IMR-90 (cell line): ENCODE results near the gene AFG3L2.

Source experiments
- CEBPB ChIP-seq: IDR thresholded peaks from 2 replicates; pipeline ENCODE4 v1.6.1; 2012; ENCODE audit warnings: low read depth, low read length, improper control_type of control experiment
- CHD1 ChIP-seq: IDR thresholded peaks from 2 replicates; pipeline ENCODE4 v1.6.1; 2012; ENCODE audit warnings: low read depth, low read length, improper control_type of control experiment
- FOS ChIP-seq: fragments of 150-350 bp; IDR thresholded peaks from 2 replicates; pipeline ENCODE4 v1.6.1; 2016; ENCODE audit warnings: low read depth, low read length
- MAZ ChIP-seq: IDR thresholded peaks from 2 replicates; pipeline ENCODE4 v1.6.1; 2012; ENCODE audit warnings: low read depth, mild to moderate bottlenecking, low read length, improper control_type of control experiment, moderate library complexity, borderline replicate concordance
- MXI1 ChIP-seq: IDR thresholded peaks from 2 replicates; pipeline ENCODE4 v1.6.1; 2012; ENCODE audit warnings: low read depth, mild to moderate bottlenecking, low read length, moderate library complexity, borderline replicate concordance
- NFE2L2 ChIP-seq: fragments of 150-350 bp; IDR thresholded peaks from 2 replicates; pipeline ENCODE4 v1.6.1; 2016; ENCODE audit warnings: low read depth, mild to moderate bottlenecking, low read length
- POLR2A ChIP-seq: IDR thresholded peaks from 2 replicates; pipeline ENCODE4 v1.6.1; 2012; ENCODE audit warnings: mild to moderate bottlenecking, low read depth, low read length
- RAD21 ChIP-seq: IDR thresholded peaks from 2 replicates; pipeline ENCODE4 v1.6.1; 2012; ENCODE audit warnings: low read length, improper control_type of control experiment
- RFX5 ChIP-seq: IDR thresholded peaks from 2 replicates; pipeline ENCODE4 v1.8.0; 2012; ENCODE audit warnings: low read depth, mild to moderate bottlenecking, low read length, moderate library complexity
- SMC3 ChIP-seq: fragments of 150-350 bp; IDR thresholded peaks from 2 replicates; pipeline ENCODE4 v1.6.1; 2016; ENCODE audit warnings: low read depth, mild to moderate bottlenecking, antibody characterized with exemption, low read length, moderate library complexity
- TF ChIP-seq, protein P1 (sequence below): conservative IDR thresholded peaks from 2 replicates; pipeline ENCODE4 v1.5.1; 2012; ENCODE audit warnings: mild to moderate bottlenecking, low read depth, low read length, improper control_type of control experiment
- TF ChIP-seq, protein P2 (sequence below): fragments of 150-350 bp; IDR thresholded peaks from 2 replicates; pipeline ENCODE4 v1.6.1; 2017; ENCODE audit warnings: mild to moderate bottlenecking, antibody characterized with exemption, low read length, low read depth
- TF ChIP-seq, protein P3 (sequence below): fragments of 150-350 bp; IDR thresholded peaks from 2 replicates; pipeline ENCODE4 v1.6.1; 2016; ENCODE audit warnings: low read depth, mild to moderate bottlenecking, low read length, moderate library complexity, borderline replicate concordance

DNA sequence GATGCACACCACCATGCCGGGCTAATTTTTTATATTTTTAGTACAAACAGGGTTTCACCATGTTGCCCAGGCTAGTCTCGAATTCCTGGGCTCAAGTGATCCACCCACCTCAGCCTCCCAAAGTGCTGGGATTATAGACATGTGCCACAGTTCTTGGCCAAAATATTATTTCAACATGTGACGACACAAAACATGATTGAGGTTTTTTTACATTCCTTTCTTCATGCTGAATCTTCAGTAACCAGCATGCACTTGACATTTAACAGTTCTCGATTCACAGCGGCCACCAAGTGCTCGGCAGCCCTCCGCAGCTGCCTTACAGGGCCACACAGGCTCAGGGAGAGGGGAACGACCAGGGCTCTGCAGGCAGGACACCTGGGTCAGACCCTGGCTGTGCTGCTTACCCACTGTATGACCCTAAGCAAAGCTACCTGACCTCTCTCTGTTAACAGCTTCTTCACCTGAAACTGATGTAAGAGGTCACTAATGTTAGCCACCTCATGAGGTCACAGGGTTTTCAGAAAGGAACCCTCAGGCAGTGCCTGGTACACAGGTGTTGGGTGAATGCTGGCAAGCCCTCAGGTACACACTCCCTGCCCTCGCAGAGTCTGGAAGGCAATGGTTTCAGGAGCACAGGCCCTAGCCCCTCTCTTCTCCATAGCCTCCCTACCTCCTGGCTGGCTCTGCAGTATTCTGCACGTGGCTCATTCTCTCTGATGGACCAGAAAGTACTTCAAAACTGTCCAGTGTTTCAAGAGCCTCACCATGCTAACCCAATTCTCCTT is 43.3 kb downstream of the AFG3L2 start:
- TF ChIP-seq, protein P1, sequence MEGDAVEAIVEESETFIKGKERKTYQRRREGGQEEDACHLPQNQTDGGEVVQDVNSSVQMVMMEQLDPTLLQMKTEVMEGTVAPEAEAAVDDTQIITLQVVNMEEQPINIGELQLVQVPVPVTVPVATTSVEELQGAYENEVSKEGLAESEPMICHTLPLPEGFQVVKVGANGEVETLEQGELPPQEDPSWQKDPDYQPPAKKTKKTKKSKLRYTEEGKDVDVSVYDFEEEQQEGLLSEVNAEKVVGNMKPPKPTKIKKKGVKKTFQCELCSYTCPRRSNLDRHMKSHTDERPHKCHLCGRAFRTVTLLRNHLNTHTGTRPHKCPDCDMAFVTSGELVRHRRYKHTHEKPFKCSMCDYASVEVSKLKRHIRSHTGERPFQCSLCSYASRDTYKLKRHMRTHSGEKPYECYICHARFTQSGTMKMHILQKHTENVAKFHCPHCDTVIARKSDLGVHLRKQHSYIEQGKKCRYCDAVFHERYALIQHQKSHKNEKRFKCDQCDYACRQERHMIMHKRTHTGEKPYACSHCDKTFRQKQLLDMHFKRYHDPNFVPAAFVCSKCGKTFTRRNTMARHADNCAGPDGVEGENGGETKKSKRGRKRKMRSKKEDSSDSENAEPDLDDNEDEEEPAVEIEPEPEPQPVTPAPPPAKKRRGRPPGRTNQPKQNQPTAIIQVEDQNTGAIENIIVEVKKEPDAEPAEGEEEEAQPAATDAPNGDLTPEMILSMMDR, result no peak
- TF ChIP-seq RAD21 (no peak), POLR2A (no peak), FOS (no peak), CEBPB (no peak), MXI1 (no peak), SMC3 (no peak), MAZ (no peak), RFX5 (no peak), CHD1 (no peak), NFE2L2 (no peak)
- TF ChIP-seq, protein P2, sequence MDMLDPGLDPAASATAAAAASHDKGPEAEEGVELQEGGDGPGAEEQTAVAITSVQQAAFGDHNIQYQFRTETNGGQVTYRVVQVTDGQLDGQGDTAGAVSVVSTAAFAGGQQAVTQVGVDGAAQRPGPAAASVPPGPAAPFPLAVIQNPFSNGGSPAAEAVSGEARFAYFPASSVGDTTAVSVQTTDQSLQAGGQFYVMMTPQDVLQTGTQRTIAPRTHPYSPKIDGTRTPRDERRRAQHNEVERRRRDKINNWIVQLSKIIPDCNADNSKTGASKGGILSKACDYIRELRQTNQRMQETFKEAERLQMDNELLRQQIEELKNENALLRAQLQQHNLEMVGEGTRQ, result no peak
- TF ChIP-seq, protein P3, sequence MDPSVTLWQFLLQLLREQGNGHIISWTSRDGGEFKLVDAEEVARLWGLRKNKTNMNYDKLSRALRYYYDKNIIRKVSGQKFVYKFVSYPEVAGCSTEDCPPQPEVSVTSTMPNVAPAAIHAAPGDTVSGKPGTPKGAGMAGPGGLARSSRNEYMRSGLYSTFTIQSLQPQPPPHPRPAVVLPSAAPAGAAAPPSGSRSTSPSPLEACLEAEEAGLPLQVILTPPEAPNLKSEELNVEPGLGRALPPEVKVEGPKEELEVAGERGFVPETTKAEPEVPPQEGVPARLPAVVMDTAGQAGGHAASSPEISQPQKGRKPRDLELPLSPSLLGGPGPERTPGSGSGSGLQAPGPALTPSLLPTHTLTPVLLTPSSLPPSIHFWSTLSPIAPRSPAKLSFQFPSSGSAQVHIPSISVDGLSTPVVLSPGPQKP, result no peak
